HepG2 (cell line): ENCODE measurements around the gene NUDT2. TPM values are rescaled to one million over a fixed set of nuclear protein-coding genes. Genes with fewer than 3 reads are reported as not detected.
A peak's percentile ranks its signal among the peaks of the same experiment; 100 is the strongest.

Experiments
- AKNA ChIP-seq: sonication (generic); formaldehyde crosslinking; IDR thresholded peaks from 2 replicates; pipeline ENCODE4 v1.4.0; 2020; ENCODE audit warnings: missing genetic modification reagents, borderline replicate concordance
- BRCA1 ChIP-seq: sonication (generic); formaldehyde crosslinking; IDR thresholded peaks from 2 replicates; pipeline ENCODE4 v1.4.0; 2020; ENCODE audit warnings: missing genetic modification reagents
- CENPT ChIP-seq: sonication (generic); formaldehyde crosslinking; IDR thresholded peaks from 2 replicates; pipeline ENCODE4 v1.8.0; 2022; ENCODE audit warnings: low read depth, mild to moderate bottlenecking, moderate library complexity, missing genetic modification reagents
- DMAP1 ChIP-seq: IDR thresholded peaks from 2 replicates; pipeline ENCODE4 v1.6.1; 2016
- FOXA1 ChIP-seq, 2 experiments: fragments of 450-650 bp in 1 of 2; sonication (generic) in 1 of 2; formaldehyde crosslinking in 1 of 2; IDR thresholded peaks; 2 replicates each; pipeline versions ENCODE4 v1.4.0 to v1.6.1; 2016 to 2020; ENCODE audit warnings: missing genetic modification reagents in 1 of 2
- FOXO1 ChIP-seq: sonication (generic); formaldehyde crosslinking; IDR thresholded peaks from 2 replicates; pipeline ENCODE4 v1.4.0; 2020; ENCODE audit warnings: missing genetic modification reagents
- LCORL ChIP-seq, 2 experiments: fragments of 450-650 bp in 1 of 2; sonication (generic) in 1 of 2; formaldehyde crosslinking in 1 of 2; IDR thresholded peaks; 2 replicates each; pipeline versions ENCODE4 v1.5.0 to v1.6.1; 2017 to 2020; ENCODE audit warnings: antibody characterized with exemption in 1 of 2, missing genetic modification reagents in 1 of 2
- REPIN1 ChIP-seq: sonication (generic); formaldehyde crosslinking; IDR thresholded peaks from 2 replicates; pipeline ENCODE4 v1.8.0; 2022; ENCODE audit warnings: missing genetic modification reagents, low read depth, mild to moderate bottlenecking, borderline replicate concordance
- TBX2 ChIP-seq: sonication (generic); formaldehyde crosslinking; IDR thresholded peaks from 2 replicates; pipeline ENCODE4 v1.5.0; 2020; ENCODE audit warnings: missing genetic modification reagents, mild to moderate bottlenecking, borderline replicate concordance
- TRIM24 ChIP-seq: sonication (generic); formaldehyde crosslinking; IDR thresholded peaks from 2 replicates; pipeline ENCODE4 v1.8.0; 2022; ENCODE audit warnings: mild to moderate bottlenecking, missing genetic modification reagents
- ZFP41 ChIP-seq: sonication (generic); formaldehyde crosslinking; IDR thresholded peaks from 2 replicates; pipeline ENCODE4 v1.4.0; 2020; ENCODE audit warnings: mild to moderate bottlenecking, missing genetic modification reagents, borderline replicate concordance
- ZMYM3 ChIP-seq: sonication (generic); formaldehyde crosslinking; IDR thresholded peaks from 2 replicates; pipeline ENCODE4 v1.5.1; 2020; ENCODE audit warnings: mild to moderate bottlenecking, missing genetic modification reagents
- ZNF331 ChIP-seq: sonication (generic); formaldehyde crosslinking; IDR thresholded peaks from 2 replicates; pipeline ENCODE4 v1.4.0; 2020; ENCODE audit warnings: missing genetic modification reagents
- ZNF350 ChIP-seq: sonication (generic); formaldehyde crosslinking; IDR thresholded peaks from 2 replicates; pipeline ENCODE4 v1.4.0; 2020; ENCODE audit warnings: mild to moderate bottlenecking, low read depth, missing genetic modification reagents, borderline replicate concordance
- ZNF446 ChIP-seq: sonication (generic); formaldehyde crosslinking; IDR thresholded peaks from 2 replicates; pipeline ENCODE4 v1.5.0; 2020; ENCODE audit warnings: mild to moderate bottlenecking, missing genetic modification reagents
- ZNF598 ChIP-seq: sonication (generic); formaldehyde crosslinking; IDR thresholded peaks from 2 replicates; pipeline ENCODE4 v1.5.1; 2020; ENCODE audit warnings: mild to moderate bottlenecking, missing genetic modification reagents, borderline replicate concordance
- ZNF780A ChIP-seq: sonication (generic); formaldehyde crosslinking; IDR thresholded peaks from 2 replicates; pipeline ENCODE4 v1.8.0; 2022; ENCODE audit warnings: mild to moderate bottlenecking, missing genetic modification reagents, moderate library complexity
- ZSCAN25 ChIP-seq: sonication (generic); formaldehyde crosslinking; IDR thresholded peaks from 2 replicates; pipeline ENCODE4 v1.8.0; 2022; ENCODE audit warnings: mild to moderate bottlenecking, missing genetic modification reagents
- polyA plus RNA-seq, 8 experiments: library from polyadenylated mRNA; depleted of rRNA in 3 of 8; stranded (reverse) in 7 of 8; unstranded in 1 of 8; fragments of >200 nt; fragmentation: Illumina TruSeq in 4 of 8; extraction: Trizol in 4 of 8; gene quantifications; 2 replicates each; pipeline versions ENCODE4 v1.2.1 to v1.2.3, GENCODE V29; 2011 to 2016; ENCODE audit warnings: low read depth in 4 of 8, missing spikeins in 1 of 8, mixed read lengths in 1 of 8; ENCODE audit not compliant: insufficient read depth in 1 of 8
- total RNA-seq, 5 experiments: library from RNA; depleted of rRNA; stranded (reverse); fragments of >200 nt; fragmentation: Illumina TruSeq; extraction: Trizol; gene quantifications; 2 replicates each; pipeline ENCODE4 v1.2.3, GENCODE V29; 2016; ENCODE audit warnings: low read depth in 1 of 5

The NUDT2 gene
- total and polyA plus RNA-seq, 2 of the 13 experiments (the other 11 are each of a cell fraction or from before 2014, with no cell fraction given): 19.9 to 24.6 TPM

- no peak for TF ChIP-seq AKNA (CRISPR knock-in tag)
- 0 out of 2 replicates have a peak, but pooled peaks have one; percentile 17 for TF ChIP-seq DMAP1 (CRISPR knock-in tag)
- no peak for TF ChIP-seq FOXO1 (CRISPR knock-in tag)
- TF ChIP-seq TBX2 (CRISPR knock-in tag): no peak
- no peak for TF ChIP-seq ZMYM3 (CRISPR knock-in tag)
- TF ChIP-seq LCORL (IDR thresholded peaks at IDR 0.05): no peak
- TF ChIP-seq LCORL (CRISPR knock-in tag; IDR thresholded peaks at IDR 0.05): no peak
- no peak for TF ChIP-seq FOXA1 (IDR thresholded peaks at IDR 0.05)
- TF ChIP-seq FOXA1 (CRISPR knock-in tag; IDR thresholded peaks at IDR 0.05): 0 out of 2 replicates have a peak, but pooled peaks have one; percentile 7
- no peak for TF ChIP-seq TRIM24 (CRISPR knock-in tag)
- TF ChIP-seq ZNF446: no peak
- no peak for TF ChIP-seq ZNF350 (CRISPR knock-in tag)
- TF ChIP-seq CENPT (CRISPR knock-in tag): no peak
- TF ChIP-seq REPIN1 (CRISPR knock-in tag): no peak; the same call in 1 of the 2 replicates
- TF ChIP-seq ZNF331: no peak
- TF ChIP-seq BRCA1 (CRISPR knock-in tag): no peak
- TF ChIP-seq ZNF780A (CRISPR knock-in tag): no peak
- TF ChIP-seq ZFP41 (CRISPR knock-in tag): no peak
- no peak for TF ChIP-seq ZSCAN25
- no peak for TF ChIP-seq ZNF598 (CRISPR knock-in tag)
Measured at GRCh38 chr9:34328500-34328986, 826 bp upstream of the NUDT2 start (continued).
